Measurements from ENCODE around the gene USP12. TPM values are rescaled to one million over a fixed set of nuclear protein-coding genes. Genes with fewer than 3 reads are reported as not detected.

The USP12 gene
- total RNA-seq, 6 donors from 2014 or later = 11.9 to 78.8 (median 30.5) TPM

DNA sequence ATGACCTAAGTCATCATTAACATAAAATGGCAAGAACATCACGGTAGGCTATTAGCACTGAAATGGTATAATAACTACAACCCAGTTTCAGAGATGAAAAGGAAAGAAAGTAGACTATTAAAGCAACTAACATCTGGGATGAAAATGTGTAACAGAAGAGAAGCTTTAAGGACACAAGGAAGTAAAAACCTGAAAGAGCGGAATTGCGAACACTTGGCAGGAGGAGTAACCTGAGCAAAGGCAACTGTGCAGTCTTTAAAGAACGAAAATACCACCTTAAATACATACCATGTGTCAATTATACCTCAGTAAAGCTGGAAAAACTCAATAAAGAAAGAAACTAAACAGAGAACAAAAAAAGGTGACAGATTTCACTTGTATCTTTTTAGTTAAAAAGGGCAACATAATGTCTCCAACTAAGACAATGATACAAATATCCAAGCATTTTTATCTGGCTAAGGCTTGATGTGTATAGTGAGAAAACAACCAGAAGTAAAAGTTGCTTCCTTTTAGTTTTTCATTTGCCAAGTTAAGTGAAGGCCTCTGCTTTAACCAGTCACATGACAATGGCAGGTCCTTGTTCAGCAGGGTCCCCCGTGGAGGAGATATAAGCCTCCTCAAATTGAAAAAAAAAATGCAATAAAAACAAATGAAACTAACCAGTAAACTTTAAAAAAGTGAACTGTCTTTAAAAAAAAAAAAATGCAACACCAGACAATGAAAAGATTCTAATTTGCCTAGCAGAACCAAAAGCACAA is 11.6 kb downstream of the USP12 start:
- no peak overlapping the region for H3K27ac ChIP-seq
- DNase-seq = no peak
- TF ChIP-seq, protein P1, sequence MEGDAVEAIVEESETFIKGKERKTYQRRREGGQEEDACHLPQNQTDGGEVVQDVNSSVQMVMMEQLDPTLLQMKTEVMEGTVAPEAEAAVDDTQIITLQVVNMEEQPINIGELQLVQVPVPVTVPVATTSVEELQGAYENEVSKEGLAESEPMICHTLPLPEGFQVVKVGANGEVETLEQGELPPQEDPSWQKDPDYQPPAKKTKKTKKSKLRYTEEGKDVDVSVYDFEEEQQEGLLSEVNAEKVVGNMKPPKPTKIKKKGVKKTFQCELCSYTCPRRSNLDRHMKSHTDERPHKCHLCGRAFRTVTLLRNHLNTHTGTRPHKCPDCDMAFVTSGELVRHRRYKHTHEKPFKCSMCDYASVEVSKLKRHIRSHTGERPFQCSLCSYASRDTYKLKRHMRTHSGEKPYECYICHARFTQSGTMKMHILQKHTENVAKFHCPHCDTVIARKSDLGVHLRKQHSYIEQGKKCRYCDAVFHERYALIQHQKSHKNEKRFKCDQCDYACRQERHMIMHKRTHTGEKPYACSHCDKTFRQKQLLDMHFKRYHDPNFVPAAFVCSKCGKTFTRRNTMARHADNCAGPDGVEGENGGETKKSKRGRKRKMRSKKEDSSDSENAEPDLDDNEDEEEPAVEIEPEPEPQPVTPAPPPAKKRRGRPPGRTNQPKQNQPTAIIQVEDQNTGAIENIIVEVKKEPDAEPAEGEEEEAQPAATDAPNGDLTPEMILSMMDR (IDR thresholded peaks at IDR 0.05) = no peak
- TF ChIP-seq POLR2AphosphoS5 (IDR thresholded peaks at IDR 0.05) = no peak
- no peak for ATAC-seq (ENCODE audit: low FRiP score in 2 of 2)
- H3K36me3 ChIP-seq = no peaks in the 10 kb centered on the region
- H3K9me3 ChIP-seq = no peaks in the 10 kb centered on the region
- H3K4me3 ChIP-seq = no peak overlapping the region
- WGBS, 2 donors = 84 to 85% methylated on average over 5 of the region's 5 CpGs
- no peaks in the 10 kb centered on the region for H3K27me3 ChIP-seq
- H3K4me1 ChIP-seq = peaks cover 5 to 22% (median 8%) of the 10 kb centered on the region in 4 donors

DNA sequence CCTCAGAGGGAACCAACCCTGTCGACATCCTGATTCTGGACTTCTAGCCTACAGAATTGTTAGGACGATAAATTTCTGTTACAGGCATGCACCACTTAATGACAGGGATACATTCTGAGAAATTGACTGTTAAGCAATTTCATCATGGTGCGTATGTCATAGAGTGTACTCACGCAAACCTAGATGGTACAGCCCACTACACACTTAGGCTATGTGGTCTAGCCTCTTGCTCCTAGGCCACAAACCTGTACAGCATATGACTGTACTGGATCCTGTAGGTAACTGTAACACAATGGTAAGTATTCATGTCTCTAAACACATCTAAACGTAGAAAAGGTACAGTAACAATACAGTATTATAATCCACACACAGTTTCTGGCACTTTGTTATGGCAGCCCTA is 13.3 kb downstream of the USP12 start:
- 95 to 98% methylated on average over 5 of the region's 5 CpGs for WGBS, 2 donors
- TF ChIP-seq EP300 (IDR thresholded peaks at IDR 0.05) (no peak), POLR2A (IDR thresholded peaks at IDR 0.05) (no peak), POLR2AphosphoS5 (IDR thresholded peaks at IDR 0.05) (no peak)
- TF ChIP-seq, protein P1 (IDR thresholded peaks at IDR 0.05) = no peak
- no peak for ATAC-seq (ENCODE audit: low FRiP score in 2 of 2)
- Histone ChIP-seq H3K9me3 (no peaks in the 10 kb centered on the region), H3K27me3 (no peaks in the 10 kb centered on the region), H3K4me3 (no peak overlapping the region), H3K36me3 (no peaks in the 10 kb centered on the region), H3K27ac (no peak overlapping the region), H3K4me1 (peaks cover 0 to 13% (median 4%) of the 10 kb centered on the region in 4 donors)
- DNase-seq = no peak

DNA sequence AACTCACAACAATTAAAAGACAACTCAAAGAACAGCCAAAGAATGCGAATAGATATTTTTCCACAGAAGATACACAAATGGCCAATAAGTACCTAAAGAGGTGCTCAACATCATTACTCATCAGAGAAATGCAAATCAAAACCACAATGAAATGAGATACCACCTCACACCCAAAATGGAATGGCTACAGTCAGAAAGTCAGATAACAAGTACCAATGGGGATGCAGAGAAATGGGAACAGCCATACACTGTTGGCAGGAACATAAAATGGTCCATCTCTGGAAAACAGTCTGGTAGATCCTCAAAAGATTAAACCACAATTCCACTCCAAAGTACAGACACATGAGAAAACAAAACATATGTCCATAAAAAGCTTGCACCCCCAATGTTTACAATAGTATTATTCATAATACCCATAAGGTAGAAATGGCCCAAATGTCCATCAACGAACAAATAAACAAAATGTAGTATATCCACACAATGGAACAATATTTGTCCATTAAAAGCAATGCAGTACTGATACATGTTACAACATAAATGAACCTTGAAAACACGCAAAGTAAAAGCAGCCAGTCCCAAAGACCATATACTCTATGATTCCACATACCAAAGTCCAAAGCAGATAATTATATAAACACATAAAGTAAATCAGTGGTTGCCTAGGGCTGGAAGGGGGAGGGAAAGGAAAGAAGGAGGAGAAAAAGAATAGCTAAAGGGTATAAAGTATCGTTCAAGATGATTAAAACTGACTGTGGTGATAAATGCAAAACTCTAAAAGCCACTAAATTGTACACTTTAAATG is 19.6 kb downstream of the USP12 start:
- TF ChIP-seq POLR2A (IDR thresholded peaks at IDR 0.05) (no peak), EP300 (IDR thresholded peaks at IDR 0.05) (no peak), POLR2AphosphoS5 (IDR thresholded peaks at IDR 0.05) (no peak)
- TF ChIP-seq, protein P1 (IDR thresholded peaks at IDR 0.05) = no peak
- Histone ChIP-seq H3K4me1 (peaks cover 0 to 13% (median 6%) of the 10 kb centered on the region in 4 donors), H3K27ac (no peak overlapping the region), H3K4me3 (no peak overlapping the region), H3K36me3 (no peaks in the 10 kb centered on the region), H3K27me3 (no peaks in the 10 kb centered on the region), H3K9me3 (no peaks in the 10 kb centered on the region)
- WGBS, 2 donors = 61 to 66% methylated on average over 4 of the region's 4 CpGs
- DNase-seq (no peak), ATAC-seq (ENCODE audit: low FRiP score in 2 of 2) (no peak)

DNA sequence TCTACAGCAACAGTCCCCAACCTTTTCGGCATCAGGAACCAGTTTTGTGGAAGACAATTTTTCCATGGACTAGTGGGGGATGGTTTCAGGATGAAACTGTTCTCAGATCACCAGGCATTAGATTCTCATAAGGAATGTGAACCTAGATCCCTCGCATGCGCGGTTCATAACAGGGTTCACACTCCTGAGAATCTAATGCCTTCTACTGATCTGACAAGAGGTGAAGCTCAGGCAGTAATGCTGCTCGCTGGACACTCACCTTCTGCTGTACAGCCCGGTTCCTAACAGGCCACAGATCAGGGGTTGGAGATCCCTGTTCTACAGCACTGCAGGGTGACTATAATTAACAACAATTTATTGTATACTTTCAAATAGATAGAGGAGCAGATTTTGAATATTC is 21.9 kb downstream of the USP12 start:
- H3K27me3 ChIP-seq = no peaks in the 10 kb centered on the region
- H3K36me3 ChIP-seq = no peaks in the 10 kb centered on the region
- DNase-seq (no peak), ATAC-seq (ENCODE audit: low FRiP score in 2 of 2) (no peak)
- 89 to 94% methylated on average over 6 of the region's 6 CpGs for WGBS, 2 donors
- no peak overlapping the region for H3K27ac ChIP-seq
- peaks cover 0 to 27% (median 9%) of the 10 kb centered on the region in 4 donors for H3K4me1 ChIP-seq
- H3K9me3 ChIP-seq = no peaks in the 10 kb centered on the region
- TF ChIP-seq POLR2AphosphoS5 (IDR thresholded peaks at IDR 0.05) = no peak
- no peak for TF ChIP-seq POLR2A (IDR thresholded peaks at IDR 0.05)
- TF ChIP-seq EP300 (IDR thresholded peaks at IDR 0.05) = no peak
- TF ChIP-seq, protein P1 (IDR thresholded peaks at IDR 0.05) = no peak
- no peak overlapping the region for H3K4me3 ChIP-seq
